Embryonic facial prominence (tissue), 1 donor: ENCODE measurements around the gene SNX27.
"Not testable (repeated sequence)": the region's sequence is repeated elsewhere in the genome, so short reads cannot be mapped to it uniquely, and the experiment has no call there.

Source experiments
- DNase-seq: peaks from one replicate; pipeline ENCODE4 v3.0.0-alpha.2; 2016; ENCODE audit errors: extremely low spot score

SNX27 gene

DNA sequence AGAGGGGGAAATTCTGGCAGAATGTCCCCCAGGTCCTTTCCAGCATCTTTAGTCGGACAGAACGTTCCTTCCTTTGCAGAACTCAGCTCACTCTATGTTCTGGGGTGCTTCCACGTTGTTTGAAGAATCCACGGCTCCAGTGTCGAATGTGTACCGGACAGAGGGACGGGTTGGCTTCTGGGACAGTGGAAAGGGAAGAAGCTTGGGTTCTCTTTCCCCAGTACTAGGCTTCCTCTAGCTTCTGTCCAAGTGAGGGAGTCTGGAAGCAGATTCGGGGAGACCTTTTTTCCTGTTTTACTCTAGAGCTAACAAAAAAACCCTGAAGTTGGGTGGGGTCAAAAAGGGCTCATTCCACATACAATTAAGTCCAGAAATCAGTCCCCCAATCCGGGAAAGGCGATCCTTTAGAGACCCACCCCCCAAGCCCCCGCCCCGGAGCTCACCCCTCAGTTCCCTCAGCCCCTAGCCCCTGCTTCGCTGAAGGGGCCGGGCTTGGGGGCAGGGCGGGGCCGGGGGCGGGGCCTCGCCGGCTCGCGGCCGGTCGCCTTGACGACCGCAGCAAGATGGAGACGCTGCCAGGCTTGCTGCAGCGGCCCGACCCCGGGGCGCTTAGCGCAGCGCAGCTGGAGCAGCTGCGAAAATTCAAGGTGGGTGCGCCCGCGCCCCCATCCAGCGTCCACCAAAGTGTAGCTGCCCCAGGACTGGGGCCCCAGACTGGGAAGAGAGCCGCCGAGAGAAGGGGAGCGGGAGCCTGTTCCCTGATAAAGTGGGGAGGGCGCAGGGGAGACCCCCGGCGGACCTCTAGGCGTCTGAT is 109.3 kb downstream of the SNX27 start, which contains the start of gene RIIAD1:
TSS of gene RIIAD1 (plus strand) at position 549 of the 814 bp plus-strand sequence. CDS start at position 564, 15 bp downstream.
- no peak for DNase-seq

DNA sequence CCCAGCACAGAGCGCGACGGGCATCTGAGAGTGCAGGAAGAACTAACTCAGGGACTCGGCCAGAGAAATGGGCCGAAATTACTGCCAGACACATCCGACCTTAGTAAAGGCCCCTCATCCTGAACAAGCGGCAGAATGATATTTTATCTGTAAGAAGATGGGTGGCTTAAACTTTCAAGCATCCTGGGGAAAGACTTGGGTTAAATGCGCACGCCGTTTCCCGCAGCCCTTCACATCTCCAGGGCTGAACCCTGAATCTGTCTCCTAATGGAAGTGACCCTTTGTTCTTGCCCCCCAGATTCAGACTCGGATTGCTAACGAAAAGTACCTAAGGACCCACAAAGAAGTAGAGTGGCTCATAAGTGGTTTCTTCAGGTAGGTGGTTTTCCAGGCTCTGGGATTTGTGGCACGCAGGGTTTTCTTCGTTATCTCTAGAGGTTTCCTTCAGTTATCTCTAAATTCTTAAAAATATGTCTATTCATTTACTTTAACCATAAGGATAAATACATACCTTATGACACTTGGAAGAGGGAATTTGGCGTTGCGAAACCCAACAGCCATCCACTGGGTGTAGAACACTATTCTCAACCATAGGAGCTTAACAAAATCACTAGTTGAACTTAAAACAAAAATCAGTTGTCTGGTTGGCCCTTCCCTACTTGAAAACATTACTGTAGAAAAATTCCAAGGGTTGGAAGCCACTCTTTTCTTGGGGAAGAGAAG is 110.1 kb downstream of the SNX27 start:
- DNase-seq = no peak

DNA sequence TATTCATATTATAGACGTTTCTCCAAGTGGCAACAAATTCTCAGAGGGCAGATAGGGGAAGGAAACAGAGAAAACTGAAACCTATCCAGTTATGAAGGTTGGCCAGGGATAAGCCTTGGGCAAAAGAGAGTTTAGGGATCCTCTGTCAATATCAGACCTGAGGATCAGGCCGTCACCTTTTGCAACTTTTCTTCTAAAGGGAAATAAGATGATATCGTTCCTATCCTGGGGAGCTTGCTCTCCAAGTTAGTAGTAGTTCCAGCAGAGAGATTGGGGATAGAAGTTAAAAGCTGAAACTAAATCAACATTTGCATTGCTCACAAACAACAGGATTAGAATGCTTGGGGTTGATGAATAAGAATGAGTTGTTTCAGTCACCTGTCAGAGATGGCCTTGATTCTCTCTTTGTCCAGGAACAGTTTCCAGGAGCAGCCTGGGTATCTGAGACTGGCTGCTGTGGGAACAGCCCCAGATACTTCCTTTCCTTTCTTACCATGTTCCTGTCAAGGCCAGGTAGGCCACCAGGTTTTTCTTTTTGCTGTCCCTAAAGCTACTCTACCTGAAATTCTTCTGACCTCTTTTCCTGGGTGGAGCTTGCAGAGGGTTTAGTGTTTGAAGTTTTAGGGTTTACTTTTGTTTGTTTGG is 112.0 kb downstream of the SNX27 start:
- DNase-seq = no peak

- no peak for DNase-seq
Measured at GRCh38 chr1:151728151-151729054, 116.6 kb downstream of the SNX27 start.

DNA sequence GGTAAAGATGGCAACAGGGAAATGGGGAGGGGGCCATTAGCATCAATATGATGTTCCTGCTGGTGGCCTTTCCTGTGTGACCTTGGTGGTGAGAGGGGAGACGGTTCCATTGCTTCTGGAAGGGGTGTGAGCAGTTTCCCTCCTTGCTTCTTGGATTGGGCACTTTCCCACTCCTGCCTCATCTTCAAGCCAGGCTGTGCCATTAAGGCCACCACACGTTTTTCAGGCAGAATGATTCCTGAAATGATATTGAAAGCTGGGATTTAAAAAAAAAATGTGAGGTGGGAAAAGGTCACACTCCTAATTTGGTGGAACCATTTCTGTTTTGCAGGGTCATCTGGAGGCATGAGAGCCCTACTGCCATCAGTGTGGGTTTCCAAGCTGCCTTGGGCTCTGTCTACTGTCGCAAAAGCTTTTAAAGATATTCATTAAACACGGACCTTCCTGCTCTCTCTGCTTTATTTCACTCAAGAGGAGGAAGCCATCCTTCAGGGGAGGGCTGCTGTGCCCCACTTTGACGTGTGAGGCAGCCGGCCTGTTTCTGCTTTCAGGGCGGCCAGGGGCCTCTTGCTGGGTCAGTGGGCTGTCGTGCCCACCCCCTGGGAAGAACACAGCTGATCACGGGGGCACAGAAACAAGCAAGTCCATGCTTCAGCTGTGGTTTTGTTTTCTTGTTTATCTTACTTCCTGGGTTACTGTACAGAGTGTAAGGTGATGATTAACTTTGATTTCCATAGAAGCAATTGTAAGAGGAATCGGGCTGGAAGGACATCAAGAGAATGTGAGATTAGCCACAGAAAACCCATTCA is 117.5 kb downstream of the SNX27 start:
- no peak for DNase-seq

GRCh38 chr1:151729966-151730291 is 118.1 kb downstream of the SNX27 start:
- DNase-seq = no peak

GRCh38 chr1:151733126-151733525 is 121.3 kb downstream of the SNX27 start:
- DNase-seq = no peak

DNA sequence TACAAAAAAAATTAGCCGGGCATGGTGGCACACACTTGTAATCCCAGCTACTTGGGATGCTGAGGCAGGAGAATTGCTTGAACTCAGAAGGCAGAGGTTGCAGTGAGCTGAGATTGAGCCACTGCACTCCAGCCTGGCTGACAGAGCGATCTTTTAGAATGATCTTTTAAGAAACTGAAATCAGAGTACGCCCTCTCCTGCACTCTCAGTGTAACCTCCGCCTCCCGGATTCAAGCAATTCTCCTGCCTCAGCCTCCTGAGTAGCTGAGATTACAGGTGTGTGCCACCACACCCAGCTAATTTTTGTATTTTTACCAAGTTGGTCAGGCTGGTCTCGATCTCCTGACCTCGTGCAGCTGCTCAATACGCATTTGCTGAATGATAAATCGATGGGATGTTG is 122.1 kb downstream of the SNX27 start:
- not testable (repeated sequence) for DNase-seq

GRCh38 chr1:151737026-151737425 is 125.2 kb downstream of the SNX27 start:
- DNase-seq = no peak

DNA sequence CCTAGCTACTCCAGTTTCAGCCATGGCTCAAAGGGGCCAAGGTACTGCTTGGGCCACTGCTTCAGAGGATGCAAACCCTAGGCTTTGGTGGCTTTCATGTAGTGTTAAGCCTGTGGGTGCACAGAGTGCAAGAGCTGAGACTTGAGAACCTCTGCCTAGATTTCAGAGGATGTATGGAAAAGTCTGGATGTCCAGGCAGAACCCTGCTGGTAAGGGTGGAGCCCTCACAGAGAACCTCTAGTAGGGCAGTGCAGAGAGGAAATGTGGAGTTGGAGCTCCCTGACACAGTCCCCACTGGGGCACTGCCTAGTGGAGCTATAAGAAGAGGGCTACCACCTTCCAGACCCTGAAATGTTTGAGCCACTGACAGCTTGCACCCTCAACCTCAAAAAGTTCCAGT is 125.6 kb downstream of the SNX27 start:
- DNase-seq = no peak

GRCh38 chr1:151739590-151740355 is 127.9 kb downstream of the SNX27 start:
- DNase-seq = no peak

- no peak for DNase-seq
Measured at GRCh38 chr1:151741516-151741915, 129.7 kb downstream of the SNX27 start.
